ENCODE results near the gene MEF2C.
"Not testable (repeated sequence)": the region's sequence is repeated elsewhere in the genome, so short reads cannot be mapped to it uniquely, and the experiment has no call there.

MEF2C gene

DNA sequence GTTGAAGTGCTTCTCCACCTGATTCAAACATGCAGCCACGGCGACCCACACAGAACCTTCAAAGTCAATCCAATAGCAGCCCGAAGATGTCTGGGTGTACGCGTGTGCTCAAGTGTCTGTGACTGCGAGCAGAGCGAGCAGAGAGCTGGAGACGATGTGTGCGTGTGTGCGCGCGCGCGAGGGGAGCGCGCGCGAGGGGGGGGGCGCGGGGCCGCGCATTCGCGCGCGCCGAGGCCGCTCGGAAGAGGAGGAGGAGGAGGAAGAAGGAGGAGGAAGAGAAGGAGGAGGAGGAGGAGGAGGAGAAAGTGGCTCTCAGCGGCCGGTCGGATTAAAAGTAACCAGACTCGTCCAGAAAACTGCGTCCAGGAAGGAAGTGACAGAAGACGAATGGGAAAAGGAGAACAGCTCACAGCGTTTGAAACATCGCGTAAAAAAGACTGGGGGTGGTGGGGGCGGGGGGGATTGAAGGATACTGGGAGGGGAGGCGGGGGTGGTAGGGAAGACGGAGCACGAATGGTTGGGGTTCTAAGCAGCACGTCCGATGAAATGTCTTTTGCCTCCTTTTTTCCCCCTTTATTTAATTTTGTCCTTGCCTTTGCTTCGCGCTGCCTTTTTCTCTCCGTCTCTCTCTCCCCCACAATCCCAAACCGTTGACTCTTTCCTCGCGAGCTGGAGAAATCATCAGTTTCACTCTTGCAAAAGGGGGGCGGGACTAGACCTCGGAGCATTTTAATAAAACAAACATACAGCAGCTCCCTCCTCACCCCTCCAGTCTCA lies at the start of gene MEF2C:
MEF2C (minus strand) TSS at position 126 of the 777 bp plus-strand sequence. CDS start 59,396 bp downstream, outside the sequence.
- DNase-seq (ENCODE audit: low read depth in 2 of 2), result no peak

DNA sequence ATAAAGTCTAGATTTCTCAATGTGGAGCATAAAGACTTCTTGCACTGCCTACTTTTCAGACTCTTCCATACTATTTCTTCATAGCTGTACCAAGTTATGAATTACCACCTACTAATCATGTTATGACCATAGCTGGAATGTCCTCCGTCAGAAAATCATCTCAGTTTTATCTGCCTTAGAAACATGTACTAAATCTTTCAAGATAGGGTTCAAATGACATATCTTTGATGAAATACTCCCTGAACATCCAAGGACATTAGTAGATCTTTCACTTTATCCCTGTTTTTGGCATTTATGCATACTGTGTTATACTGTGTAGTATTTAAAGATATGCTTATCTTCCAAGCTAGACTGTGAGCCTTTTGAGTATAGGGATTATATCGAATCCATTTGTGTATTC lies 49.6 kb upstream of the MEF2C start:
- no peak for DNase-seq (ENCODE audit: low read depth in 2 of 2)

DNA sequence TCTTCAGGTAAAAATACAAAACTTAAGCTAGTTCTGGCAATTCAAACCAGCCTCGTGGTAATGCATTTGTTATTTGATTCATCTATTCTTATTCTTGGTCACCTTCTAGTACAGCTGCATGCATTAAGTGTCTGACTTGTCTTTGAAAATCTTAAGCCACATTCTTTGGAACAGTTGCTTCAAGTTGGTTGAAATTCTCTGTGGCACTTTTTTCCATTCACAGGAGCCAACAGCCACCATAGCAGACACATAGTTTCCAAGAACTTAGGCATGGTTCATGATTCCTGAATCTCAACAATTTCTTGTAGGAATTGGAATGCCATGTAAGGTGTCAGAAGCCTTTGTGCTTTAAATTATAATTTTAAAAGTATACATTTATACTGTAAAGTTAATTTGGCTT lies 47.4 kb upstream of the MEF2C start:
- DNase-seq (ENCODE audit: low read depth in 2 of 2), result no peak

DNA sequence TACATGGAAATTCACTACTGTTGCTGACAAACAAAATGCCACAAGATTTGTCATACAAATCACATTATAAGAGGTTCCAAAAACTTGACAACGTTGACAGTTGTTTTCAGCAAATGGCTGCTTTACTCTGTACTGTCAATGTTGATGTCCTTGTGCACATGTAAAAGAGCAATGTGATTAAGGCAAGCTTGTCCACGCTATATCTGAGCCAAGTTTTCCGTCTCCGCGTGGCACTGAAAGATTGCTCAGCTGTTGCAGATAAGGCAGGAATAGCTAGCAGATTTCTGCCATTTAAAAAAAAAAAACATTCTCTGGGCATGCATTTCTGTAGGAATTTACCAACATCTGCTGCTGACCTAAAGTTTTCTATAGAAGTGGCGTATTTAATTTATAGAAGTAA lies 46.4 kb upstream of the MEF2C start:
- no peak for DNase-seq (ENCODE audit: low read depth in 2 of 2)

DNA sequence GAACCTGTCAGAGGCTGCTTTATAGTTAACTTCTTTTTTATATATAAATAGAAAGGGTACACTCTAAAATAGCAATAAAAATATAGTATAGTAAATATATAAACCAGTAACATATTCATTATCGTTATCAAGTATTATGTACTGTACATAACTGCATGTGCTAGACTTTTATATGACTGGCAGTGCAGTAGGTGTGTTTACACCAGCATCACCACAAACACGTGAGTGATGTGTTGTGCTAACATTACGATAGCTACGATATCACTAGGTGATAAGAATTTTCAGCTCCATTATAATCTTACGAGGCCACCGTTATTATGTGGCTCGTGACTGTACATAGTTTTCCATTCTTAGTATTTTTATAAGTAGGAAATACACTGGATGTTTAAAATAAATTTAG lies 43.8 kb upstream of the MEF2C start:
- no peak for DNase-seq (ENCODE audit: low read depth in 2 of 2)

DNA sequence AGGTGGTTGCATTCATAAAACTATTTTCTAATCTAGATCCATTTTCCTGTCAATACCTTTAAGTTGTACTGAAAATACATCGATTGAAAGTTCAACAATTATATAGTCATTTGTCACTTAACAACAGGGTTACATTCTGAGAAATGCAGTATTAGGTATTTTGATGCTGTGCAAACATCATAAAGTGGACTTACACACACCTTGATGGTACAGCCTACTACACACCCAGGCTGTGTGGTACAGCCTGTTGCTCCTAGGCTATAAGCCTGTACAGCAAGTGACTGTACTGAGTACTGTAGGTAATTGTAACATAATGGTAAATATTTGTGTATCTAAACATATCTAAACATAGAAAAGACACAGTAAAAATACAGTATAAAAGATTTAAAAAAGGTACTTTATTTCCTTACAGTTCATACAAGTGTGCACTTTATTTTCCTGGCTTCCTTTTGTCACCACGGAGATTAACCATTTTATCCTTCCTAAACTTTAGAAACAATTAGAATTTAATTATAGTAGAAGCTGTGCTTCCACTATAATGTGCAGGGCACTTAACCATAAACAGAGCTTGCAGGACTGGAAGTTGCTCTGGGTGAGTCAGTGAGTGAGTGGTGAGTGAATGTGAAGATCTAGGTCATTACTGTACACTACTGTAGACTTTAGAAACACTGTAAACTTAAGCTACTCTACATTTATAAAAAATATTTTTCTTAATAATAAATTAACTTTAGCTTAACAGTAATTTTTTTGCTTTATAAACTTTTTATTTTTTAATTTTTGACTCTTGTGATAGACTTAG lies 42.9 kb upstream of the MEF2C start:
- DNase-seq (ENCODE audit: low read depth in 2 of 2), result no peak

DNA sequence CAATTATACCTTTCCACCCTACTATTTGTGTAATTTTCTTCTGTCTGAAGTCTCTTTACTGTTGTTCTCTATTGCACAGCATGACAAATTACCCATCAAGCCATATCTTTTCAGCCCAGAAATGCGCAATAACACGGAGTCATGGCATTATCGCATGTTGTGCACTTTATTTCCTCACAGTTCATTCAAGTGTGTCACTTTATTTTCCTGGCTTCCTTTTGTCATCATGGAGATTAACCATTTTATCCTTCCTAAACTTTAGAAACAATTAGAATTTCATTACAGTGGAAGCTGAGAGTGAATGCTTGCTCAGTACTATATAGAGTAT lies 41.3 kb upstream of the MEF2C start:
- no peak for DNase-seq (ENCODE audit: low read depth in 2 of 2)

DNA sequence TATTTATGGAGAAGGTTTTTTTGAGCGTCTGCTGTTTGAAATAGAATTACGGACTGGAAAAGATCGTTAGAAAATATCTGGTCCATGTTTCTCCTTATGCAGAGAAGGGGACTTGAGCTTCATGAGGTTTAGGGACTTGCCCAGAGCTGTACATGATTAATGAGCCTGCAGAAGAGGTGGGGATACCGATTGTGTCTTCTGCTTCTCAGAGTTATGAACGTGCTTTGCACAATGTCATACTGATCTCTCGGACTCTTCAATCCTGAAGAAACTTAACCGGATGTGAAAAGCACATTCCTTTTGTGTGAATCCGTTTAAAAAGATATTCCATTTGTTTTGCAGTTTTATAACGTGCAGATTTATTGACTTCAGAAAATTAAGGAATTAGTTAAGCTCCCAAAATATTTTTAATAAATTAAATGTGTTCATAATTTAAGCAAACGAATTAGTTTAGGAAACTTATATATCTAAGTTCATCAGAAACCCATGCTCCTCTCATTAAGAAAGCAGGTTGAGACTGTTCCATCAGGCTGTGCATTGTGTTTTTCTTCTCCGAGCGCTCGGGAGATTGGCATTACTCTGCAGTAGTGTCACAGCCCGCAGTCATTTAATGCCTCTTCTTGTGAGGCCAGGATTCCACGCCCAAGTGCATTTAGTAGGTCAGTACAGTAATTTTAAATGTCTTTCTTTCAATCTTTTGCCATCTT lies 40.8 kb upstream of the MEF2C start:
- DNase-seq (ENCODE audit: low read depth in 2 of 2), result no peak

DNA sequence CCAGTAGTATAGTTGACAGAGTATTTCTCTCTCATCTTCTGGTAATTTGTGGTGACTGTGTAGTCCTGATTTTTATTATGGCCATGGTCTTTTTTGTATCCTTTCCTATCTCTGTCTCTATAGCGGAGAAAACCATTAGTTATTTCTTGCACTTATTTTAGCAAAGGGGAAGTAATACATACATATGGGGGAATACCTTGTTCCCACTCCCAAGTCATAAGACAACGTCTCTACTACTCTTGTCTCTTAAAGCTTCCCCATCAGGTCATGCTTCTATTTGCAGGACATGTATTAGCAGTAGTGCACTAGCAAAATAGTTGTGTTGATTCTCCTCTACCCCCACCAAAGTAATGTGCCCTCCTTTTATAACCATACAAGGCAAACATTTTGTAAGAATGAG lies 29.8 kb upstream of the MEF2C start:
- DNase-seq (ENCODE audit: low read depth in 2 of 2), result not testable (repeated sequence)

DNA sequence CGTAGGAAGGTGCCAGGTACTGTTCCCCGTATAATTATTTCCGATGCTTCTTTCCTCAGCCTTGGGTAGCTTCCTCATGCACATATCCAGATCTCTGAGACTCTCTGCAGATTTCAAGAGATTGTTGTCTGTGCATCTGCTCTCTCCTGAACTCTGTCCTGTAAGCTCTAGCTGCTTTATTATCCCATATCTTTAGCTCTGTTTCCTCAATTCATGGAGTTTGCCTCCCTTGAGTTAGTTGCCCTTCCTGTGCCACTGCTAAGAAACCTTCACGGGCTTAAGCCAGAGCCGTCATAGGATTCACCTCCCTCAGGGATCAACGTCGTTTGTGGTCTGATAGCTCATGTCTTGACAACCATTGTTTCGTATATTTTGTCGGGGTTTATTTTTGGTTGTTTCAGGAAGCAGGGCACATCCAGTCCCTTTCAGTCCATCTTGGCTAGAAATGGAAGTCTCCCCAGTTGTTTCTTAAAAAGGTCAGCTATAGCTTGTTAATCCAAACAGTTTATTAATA lies 28.1 kb upstream of the MEF2C start:
- not testable (repeated sequence) for DNase-seq (ENCODE audit: low read depth in 2 of 2)

DNA sequence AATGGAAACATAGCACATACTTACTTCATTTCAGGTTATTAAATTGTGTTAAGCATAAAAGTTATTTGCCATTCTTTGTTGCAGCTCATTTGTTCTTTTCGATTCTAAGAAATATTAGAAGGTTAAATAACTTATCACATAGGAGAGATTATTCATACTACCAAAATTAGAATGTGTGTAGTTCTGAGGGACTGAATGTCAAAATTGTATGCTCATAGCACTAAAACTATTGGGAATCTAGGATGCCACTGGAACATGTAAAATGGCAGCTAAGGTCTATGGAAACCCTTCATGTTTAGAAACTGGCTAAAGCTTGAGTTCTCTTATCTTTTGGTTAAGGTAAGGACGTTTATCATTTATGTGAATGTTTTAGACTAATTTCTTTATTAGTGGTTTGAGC lies 21.5 kb upstream of the MEF2C start:
- DNase-seq (ENCODE audit: low read depth in 2 of 2), result not testable (repeated sequence)

DNA sequence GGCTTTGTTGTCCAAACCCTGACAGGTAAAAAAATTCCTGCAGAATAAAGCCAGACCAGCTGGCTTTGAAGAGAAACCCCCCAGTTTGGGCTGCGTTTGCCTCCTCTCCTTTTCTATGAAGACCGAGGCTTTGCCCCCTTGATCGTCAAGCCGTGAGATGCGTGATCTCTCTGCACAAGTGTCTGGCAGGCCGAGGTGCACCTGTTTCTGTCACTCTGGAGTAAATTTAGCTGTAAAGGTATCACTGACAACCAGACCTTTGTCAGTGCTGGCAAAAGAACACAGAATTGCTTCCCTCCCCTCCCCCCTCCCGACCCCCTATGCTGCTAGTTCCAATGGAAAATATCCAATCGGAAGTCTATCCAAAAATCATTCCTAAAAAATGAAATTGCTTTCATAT lies 21.0 kb upstream of the MEF2C start:
- not testable (repeated sequence) for DNase-seq (ENCODE audit: low read depth in 2 of 2)

DNA sequence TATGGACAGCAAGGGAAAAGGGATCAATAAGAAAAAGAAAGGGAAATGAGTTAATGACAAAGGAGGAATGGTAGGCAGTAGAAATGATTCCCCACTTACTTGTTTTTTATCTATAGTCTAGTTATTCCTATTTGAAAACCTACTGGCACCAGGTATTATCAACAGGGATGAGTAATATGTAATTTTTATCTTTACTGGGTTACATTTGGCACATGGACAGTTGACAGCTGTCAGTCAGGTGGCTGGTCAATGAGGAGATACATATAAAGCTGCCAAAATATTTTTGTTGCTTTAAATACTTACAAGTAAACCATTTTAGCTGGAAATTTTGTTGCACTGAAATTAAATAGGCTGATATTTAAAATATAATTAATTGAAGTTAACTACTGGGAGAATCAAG lies 18.1 kb upstream of the MEF2C start:
- not testable (repeated sequence) for DNase-seq (ENCODE audit: low read depth in 2 of 2)

DNA sequence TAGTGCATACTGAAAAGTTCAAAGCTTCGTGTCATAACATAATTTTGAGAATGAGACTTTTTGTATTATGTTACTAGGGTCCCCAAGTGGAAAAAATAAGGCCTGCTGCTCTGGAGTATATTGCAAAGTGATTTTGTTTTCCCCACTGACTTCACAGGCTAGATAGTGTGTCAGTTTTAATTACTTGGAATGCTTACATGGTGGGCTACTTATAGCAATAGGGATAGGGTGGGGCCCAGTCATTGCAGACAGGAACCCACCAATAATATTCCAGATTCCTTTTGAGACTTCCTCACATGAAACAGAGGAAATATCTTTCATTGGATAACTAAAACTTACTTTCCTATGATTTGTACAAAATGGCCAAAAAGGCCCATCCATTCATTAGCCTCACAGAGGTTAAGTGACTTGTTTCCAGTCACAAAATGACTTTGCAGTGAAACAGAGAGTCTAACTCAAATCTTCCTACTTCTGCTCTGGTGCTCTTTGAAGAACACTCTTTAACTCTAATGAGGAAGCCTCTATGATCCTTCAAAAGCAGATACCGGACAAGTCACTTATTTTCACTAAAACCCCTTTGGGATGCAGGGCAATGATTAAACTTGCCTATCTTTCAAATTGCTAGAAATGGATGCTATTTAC lies 16.2 kb upstream of the MEF2C start:
- DNase-seq (ENCODE audit: low read depth in 2 of 2), result no peak

DNA sequence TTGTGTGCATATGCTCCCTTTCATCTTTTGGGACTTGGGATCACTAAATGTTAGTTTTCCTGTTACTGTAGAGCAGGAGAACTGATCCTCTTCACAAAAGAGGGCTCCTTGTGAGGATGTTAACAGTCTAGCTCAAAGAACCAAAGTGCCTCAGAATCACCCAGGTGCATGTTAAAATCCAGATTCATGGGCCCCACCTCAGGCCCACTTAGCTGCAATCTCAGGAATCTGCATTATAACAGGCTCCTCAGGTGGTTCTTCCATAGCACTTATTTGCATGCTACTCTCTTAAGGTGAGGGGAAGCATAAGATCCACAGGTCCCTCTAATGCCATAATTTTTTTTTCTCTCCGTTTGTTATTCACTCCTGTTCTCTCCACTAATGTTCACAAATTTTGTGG lies 14.8 kb upstream of the MEF2C start:
- no peak for DNase-seq (ENCODE audit: low read depth in 2 of 2)

DNA sequence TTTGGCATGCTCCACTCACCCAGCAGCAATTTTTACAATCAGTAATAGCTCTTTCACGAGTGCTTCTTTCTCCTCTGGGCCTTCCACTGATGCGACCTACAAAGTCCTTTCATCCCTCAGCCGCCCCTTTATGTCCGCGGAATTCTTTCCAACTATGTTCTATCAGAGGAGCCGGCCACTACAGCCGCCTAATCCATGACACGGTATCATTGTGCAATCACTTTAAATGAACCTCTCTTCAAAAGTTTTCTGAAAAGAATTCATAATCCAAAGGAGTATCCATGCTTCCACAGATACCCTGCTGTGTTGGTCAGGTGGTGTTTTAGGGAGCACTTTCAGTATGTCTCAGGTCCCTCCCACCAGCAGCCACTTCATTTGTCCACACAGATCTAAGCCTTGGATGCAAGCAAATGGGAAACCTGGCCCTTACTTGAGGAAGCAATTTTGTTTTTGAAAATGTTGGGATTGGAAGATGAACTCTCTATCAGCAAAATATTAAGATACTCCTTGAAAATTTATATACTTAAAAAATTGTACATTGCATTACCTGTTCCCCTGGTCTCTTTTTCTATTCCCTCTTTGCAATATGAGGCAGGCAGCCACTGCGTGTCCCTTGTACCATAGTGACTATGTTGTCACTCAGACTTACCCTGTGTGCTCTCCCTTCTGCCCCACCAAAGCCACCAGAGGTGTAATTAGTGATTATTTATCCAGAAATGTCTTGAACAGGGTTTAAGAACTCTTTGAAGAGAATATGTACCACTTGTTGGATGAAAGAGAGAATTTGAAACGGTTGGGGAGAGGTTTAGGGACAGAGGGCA lies 12.9 kb upstream of the MEF2C start:
- DNase-seq (ENCODE audit: low read depth in 2 of 2), result no peak

DNA sequence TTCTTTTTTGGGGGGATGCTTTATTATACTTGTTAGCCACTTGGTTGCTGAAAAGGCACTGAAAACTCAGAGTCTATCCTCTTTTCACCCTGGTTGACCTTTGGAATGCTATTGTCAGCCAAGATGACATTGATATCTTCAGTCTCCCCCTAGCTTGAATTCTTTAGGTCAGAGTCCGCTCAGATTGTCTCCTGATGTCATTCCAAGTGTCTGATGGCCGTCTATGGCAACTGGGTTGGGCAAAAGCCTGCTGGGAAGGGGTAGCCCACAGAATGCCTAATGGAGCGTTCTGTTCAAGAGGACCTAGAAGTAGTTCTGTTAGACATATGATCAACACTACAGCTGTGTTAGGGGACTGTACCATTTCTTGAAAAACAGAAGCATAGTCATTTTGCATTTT lies 9.7 kb upstream of the MEF2C start:
- DNase-seq (ENCODE audit: low read depth in 2 of 2), result no peak

DNA sequence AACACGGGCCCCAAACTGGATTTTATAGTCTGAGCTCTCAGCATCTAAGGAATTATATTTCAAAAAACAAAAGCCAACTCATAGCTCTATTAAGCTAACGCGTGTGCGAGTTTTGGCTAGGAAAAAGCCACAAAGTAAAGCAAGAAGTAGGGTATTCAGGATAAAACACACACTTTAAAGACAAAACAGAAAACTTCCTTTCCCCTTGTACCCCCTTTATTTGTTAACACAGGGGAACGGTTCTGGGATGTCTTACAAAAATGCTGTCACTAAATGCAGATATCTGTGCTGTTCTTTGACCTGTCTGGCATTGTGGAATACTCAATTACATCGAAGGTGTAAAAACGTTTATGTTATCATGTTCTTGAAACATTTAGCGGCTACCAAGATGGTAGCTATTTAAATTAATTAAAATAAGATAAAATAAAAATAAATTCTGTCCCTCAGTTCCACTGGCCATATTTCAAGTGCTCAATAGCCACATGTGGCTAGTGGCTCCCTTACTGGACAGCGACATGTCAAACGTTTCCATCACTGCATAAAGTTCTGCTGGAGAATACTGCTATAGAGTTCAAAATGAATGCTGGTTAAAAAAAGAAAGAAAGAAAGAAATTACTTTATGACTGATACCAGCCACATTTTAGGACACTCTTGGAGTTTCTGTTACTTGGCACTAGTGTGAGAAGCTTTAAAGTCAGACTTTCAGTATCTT lies 7.2 kb upstream of the MEF2C start:
- DNase-seq (ENCODE audit: low read depth in 2 of 2), result no peak

DNA sequence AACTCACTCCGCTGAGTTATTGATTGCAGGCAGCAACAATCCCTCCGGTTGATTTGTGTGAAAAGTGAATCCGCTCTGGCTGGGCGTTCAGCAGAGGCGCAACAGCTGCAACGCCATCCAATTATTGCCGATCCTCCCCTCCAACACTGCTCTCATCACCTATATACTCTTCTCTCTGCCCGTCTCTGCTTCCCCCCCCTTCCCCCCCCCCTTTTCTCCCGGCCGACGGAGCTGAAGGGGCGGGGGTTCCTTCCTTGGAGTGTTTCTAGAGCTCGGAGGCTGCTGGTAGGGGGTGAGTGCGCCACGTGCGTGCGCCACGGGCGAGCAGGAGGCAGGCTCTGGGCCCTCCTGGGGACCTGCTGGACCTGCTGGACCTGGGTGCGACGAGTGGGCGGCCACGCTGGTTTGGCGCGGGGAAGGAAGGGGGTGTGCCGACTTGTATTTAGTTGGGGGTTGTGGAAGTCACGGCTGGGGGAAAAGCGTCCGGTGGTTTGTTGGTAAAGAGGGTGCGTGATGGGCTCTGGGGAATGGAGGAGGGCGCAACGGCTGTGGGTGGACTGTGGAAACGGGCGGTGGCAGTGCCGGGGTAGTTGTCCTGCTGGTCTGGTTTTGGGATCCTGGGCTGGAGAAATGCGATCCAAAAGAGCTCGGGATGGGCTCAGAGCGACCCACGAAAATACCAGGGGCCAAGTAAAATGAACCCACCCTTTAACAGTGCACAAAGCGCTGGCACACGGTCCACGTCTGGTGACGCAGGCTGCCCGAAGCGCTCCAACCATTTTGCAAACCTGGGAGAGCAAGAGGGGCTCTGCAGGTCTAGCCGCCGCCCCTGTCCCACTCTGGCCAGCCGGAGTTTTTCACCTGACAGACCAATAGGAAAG lies 6.4 kb upstream of the MEF2C start:
- no peak for DNase-seq (ENCODE audit: low read depth in 2 of 2)

DNA sequence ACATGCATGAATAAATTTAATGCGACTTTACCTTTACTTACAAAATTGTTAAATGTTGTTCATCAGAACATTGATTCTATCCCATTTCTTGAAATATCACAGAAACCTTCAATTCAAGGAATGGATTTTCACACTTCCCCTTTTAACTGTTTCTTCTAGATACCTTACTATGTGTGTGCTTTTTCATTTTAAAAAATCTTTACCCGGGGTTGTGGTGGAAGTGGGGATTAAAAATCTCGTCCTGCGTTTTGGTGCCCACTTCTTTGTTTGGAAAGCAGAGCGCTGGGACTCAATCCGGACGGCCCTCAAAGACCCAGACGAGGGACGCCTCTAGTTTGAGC lies 5.8 kb upstream of the MEF2C start:
- DNase-seq (ENCODE audit: low read depth in 2 of 2), result no peak
